ENCODE data around the gene MAPK14. TPM values are rescaled to one million over a fixed set of nuclear protein-coding genes. Genes with fewer than 3 reads are reported as not detected.

The MAPK14 gene
- total and polyA plus RNA-seq, 9 of the 15 experiments (the other 6 are each of a cell fraction or from before 2014, with no cell fraction given), result 8.8 to 62.7 (median 35.5) TPM

DNA sequence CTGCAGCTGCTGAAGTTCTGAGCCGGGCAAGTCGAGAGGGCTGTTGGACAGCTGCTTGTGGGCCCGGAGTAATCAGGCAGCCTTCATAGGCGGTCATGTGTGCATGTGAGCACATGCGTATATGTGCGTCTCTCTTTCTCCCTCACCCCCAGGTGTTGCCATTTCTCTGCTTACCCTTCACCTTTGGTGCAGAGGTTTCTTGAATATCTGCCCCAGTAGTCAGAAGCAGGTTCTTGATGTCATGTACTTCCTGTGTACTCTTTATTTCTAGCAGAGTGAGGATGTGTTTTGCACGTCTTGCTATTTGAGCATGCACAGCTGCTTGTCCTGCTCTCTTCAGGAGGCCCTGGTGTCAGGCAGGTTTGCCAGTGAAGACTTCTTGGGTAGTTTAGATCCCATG, 81.5 kb downstream of the MAPK14 start (continued):
- TF ChIP-seq CREB1 (IDR thresholded peaks at IDR 0.05) (no peak), CREB1 (CRISPR knock-in tag; IDR thresholded peaks at IDR 0.05) (no peak)
- TF ChIP-seq, protein P1, sequence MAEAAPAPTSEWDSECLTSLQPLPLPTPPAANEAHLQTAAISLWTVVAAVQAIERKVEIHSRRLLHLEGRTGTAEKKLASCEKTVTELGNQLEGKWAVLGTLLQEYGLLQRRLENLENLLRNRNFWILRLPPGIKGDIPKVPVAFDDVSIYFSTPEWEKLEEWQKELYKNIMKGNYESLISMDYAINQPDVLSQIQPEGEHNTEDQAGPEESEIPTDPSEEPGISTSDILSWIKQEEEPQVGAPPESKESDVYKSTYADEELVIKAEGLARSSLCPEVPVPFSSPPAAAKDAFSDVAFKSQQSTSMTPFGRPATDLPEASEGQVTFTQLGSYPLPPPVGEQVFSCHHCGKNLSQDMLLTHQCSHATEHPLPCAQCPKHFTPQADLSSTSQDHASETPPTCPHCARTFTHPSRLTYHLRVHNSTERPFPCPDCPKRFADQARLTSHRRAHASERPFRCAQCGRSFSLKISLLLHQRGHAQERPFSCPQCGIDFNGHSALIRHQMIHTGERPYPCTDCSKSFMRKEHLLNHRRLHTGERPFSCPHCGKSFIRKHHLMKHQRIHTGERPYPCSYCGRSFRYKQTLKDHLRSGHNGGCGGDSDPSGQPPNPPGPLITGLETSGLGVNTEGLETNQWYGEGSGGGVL (CRISPR knock-in tag; IDR thresholded peaks at IDR 0.05), result no peak

DNA sequence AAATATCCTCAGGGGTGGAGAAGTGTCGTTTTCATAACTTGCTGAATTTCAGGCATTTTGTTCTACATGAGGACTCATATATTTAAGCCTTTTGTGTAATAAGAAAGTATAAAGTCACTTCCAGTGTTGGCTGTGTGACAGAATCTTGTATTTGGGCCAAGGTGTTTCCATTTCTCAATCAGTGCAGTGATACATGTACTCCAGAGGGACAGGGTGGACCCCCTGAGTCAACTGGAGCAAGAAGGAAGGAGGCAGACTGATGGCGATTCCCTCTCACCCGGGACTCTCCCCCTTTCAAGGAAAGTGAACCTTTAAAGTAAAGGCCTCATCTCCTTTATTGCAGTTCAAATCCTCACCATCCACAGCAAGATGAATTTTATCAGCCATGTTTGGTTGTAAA, 82.4 kb downstream of the MAPK14 start:
- H3K4me1 ChIP-seq (replicated peaks in 1 of 2; ENCODE audit: control insufficient read depth in 2 of 2, insufficient read depth in 2 of 2, low read length in 2 of 2), result peaks cover 0 to 4% of the 10 kb centered on the region in 2 experiments; a peak in 3 of 5 replicates
- ChIA-PET CTCF (ENCODE audit: low intra/inter-chr PET ratio) (no interaction called here), POLR2A (interaction anchor here (0.6 kb wide), 1 partner anchor 10 kb away, joined by 3 read pairs; no protein-coding TSS in a partner anchor)
- intact Hi-C loops (cut with micrococcal nuclease) (no loop called here), in situ Hi-C loops (cut with MboI) (no loop called here)
- ATAC-seq (no peak), FAIRE-seq (no peak), DNase-seq (ENCODE audit: extremely low read depth in 1 of 4, low spot score in 3 of 4) (no peak)
- no peaks in the 10 kb centered on the region for H4K20me1 ChIP-seq (replicated peaks; ENCODE audit: control insufficient read depth, insufficient read depth, low read length)
- no peaks in the 10 kb centered on the region for H3K9me1 ChIP-seq (ENCODE audit: control insufficient read depth, insufficient read depth, low read length)
- no peaks in the 10 kb centered on the region for H3K27me3 ChIP-seq (ENCODE audit: control insufficient read depth in 2 of 2, insufficient read depth in 2 of 2, low read length in 2 of 2)
- no peak overlapping the region for H3K27ac ChIP-seq (ENCODE audit: extremely low read depth, low read depth, low read length)
- no peaks in the 10 kb centered on the region for H3K79me2 ChIP-seq (ENCODE audit: control insufficient read depth, insufficient read depth, low read length)
- 77% methylated on average over 3 of the region's 3 CpGs for WGBS (ENCODE audit: insufficient coverage, low coverage, missing lambda C conversion rate)
- BruUV-seq (replicated peaks), result TSS peak; percentile 26
- no peak overlapping the region for H3K4me2 ChIP-seq (ENCODE audit: insufficient read depth, low read length)
- no peak overlapping the region for H2AFZ ChIP-seq (ENCODE audit: low read depth, low read length)
- H3K36me3 ChIP-seq (ENCODE audit: control insufficient read depth, insufficient read depth, low read length), result peaks cover 54% of the 10 kb centered on the region
- no peak overlapping the region for H3K4me3 ChIP-seq
- no peak overlapping the region for H3K9ac ChIP-seq (ENCODE audit: insufficient read depth in 1 of 2, low read depth in 2 of 2, low read length in 2 of 2)
- H3K9me3 ChIP-seq (replicated peaks; ENCODE audit: control insufficient read depth, insufficient read depth, low read depth, low read length), result no peaks in the 10 kb centered on the region
- TF ChIP-seq, protein P2, sequence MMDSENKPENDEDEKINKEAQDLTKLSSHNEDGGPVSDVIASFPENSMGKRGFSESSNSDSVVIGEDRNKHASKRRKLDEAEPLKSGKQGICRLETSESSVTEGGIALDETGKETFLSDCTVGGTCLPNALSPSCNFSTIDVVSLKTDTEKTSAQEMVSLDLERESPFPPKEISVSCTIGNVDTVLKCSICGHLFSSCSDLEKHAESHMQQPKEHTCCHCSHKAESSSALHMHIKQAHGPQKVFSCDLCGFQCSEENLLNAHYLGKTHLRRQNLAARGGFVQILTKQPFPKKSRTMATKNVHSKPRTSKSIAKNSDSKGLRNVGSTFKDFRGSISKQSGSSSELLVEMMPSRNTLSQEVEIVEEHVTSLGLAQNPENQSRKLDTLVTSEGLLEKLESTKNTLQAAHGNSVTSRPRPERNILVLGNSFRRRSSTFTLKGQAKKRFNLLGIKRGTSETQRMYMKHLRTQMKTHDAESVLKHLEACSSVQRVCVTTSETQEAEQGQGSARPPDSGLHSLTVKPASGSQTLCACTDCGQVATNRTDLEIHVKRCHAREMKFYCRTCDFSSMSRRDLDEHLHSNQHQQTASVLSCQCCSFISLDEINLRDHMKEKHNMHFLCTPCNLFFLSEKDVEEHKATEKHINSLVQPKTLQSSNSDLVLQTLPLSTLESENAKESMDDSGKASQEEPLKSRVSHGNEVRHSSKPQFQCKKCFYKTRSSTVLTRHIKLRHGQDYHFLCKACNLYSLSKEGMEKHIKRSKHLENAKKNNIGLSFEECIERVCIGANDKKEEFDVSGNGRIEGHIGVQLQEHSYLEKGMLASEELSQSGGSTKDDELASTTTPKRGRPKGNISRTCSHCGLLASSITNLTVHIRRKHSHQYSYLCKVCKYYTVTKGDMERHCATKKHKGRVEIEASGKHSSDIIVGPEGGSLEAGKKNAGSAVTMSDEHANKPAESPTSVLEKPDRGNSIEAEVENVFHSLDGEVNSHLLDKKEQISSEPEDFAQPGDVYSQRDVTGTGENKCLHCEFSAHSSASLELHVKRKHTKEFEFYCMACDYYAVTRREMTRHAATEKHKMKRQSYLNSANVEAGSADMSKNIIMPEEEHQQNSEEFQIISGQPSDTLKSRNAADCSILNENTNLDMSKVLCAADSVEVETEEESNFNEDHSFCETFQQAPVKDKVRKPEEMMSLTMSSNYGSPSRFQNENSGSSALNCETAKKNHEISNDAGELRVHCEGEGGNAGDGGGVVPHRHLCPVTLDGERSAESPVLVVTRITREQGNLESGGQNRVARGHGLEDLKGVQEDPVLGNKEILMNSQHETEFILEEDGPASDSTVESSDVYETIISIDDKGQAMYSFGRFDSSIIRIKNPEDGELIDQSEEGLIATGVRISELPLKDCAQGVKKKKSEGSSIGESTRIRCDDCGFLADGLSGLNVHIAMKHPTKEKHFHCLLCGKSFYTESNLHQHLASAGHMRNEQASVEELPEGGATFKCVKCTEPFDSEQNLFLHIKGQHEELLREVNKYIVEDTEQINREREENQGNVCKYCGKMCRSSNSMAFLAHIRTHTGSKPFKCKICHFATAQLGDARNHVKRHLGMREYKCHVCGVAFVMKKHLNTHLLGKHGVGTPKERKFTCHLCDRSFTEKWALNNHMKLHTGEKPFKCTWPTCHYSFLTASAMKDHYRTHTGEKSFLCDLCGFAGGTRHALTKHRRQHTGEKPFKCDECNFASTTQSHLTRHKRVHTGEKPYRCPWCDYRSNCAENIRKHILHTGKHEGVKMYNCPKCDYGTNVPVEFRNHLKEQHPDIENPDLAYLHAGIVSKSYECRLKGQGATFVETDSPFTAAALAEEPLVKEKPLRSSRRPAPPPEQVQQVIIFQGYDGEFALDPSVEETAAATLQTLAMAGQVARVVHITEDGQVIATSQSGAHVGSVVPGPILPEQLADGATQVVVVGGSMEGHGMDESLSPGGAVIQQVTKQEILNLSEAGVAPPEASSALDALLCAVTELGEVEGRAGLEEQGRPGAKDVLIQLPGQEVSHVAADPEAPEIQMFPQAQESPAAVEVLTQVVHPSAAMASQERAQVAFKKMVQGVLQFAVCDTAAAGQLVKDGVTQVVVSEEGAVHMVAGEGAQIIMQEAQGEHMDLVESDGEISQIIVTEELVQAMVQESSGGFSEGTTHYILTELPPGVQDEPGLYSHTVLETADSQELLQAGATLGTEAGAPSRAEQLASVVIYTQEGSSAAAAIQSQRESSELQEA (IDR thresholded peaks at IDR 0.05; ENCODE audit: low read depth), result no peak
- TF ChIP-seq GTF2A2 (tag; IDR thresholded peaks at IDR 0.05) (no peak), HIVEP1 (CRISPR knock-in tag; IDR thresholded peaks at IDR 0.05) (no peak), GABPA (tag; conservative IDR thresholded peaks at IDR 0.05; ENCODE audit: low read depth) (no peak), HDAC1 (IDR thresholded peaks at IDR 0.05) (no peak), ZZZ3 (IDR thresholded peaks at IDR 0.05) (no peak), ZNF445 (CRISPR knock-in tag; IDR thresholded peaks at IDR 0.05; ENCODE audit: low read depth) (no peak)
- TF ChIP-seq, protein P3, sequence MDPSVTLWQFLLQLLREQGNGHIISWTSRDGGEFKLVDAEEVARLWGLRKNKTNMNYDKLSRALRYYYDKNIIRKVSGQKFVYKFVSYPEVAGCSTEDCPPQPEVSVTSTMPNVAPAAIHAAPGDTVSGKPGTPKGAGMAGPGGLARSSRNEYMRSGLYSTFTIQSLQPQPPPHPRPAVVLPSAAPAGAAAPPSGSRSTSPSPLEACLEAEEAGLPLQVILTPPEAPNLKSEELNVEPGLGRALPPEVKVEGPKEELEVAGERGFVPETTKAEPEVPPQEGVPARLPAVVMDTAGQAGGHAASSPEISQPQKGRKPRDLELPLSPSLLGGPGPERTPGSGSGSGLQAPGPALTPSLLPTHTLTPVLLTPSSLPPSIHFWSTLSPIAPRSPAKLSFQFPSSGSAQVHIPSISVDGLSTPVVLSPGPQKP (CRISPR knock-in tag; IDR thresholded peaks at IDR 0.05), result no peak
